ENCODE data around the gene SELENOH.
A peak's percentile ranks its signal among the peaks of the same experiment; 100 is the strongest.
"Not testable (repeated sequence)": the region's sequence is repeated elsewhere in the genome, so short reads cannot be mapped to it uniquely, and the experiment has no call there.

Gene SELENOH

GRCh38 chr11:57741132-57742086 is at the start of gene SELENOH:
Gene SELENOH (plus strand): TSS chr11:57741491. CDS start chr11:57741596, 105 bp downstream.
- in situ Hi-C loops (cut with MboI; ENCODE audit: low pct_unique_long_range_greater_than_20kb, low sequenced_read_pairs) = no loop called here
- peak; percentile 99 for DNase-seq

DNA sequence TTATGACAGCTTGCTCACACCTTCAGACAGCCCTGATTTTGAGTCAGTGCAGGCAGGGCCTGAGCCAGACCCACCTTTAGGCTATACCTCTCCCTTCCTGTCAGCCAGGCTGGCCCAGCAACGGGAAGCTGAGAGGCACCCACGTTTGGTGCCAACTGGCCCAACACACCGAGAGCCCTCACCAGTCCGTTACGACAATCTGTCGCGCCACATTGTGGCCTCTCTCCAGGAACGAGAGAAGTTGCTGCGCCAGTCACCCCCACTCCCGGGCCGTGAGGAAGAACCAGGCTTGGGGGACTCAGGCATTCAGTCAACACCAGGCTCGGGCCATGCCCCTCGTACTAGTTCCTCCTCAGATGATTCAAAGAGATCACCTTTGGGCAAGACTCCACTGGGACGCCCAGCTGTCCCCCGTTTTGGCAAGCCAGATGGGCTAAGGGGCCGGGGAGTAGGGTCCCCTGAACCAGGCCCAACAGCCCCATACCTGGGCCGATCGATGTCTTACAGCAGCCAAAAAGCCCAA is 42.4 kb upstream of the SELENOH start:
- in situ Hi-C loops (cut with MboI; ENCODE audit: low pct_unique_long_range_greater_than_20kb, low sequenced_read_pairs) = no loop called here
- no peak for DNase-seq

DNA sequence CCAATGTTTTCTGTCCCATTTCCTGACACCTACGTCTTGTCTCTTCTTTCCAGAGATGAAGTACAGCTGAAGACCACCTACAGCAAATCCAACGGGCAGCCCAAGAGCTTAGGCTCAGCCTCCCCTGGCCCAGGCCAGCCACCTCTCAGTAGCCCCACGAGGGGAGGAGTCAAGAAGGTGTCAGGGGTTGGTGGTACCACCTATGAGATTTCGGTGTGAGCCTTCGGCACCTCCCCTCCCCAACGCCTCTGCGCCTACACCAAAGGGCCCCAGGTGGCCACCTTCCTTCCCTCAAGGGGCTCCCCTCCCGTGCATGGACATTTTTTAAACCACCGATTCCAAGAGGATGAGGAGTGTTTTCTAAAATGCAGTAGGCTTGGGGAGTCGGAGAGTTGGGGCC is 41.5 kb upstream of the SELENOH start:
- in situ Hi-C loops (cut with MboI; ENCODE audit: low pct_unique_long_range_greater_than_20kb, low sequenced_read_pairs) = no loop called here
- no peak for DNase-seq

DNA sequence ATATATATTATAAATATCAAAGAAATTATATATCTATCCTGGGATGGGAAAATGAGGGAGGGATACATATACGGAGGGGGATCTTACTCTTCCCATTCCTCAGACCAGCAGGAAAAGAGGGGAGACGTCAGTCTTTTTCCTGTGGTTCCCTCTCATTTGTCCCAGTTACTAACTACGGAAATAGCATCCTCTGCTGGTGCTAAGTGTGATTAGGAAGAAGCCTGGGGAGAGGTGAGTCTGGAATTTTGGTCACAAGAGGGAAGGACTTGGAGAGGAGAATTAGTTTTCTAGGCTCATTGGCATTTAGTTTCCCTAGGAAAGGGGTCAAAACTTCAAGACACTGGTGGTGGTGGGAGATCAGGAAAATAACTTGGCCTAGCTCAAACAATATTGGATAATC is 40.9 kb upstream of the SELENOH start:
- DNase-seq = no peak
- in situ Hi-C loops (cut with MboI; ENCODE audit: low pct_unique_long_range_greater_than_20kb, low sequenced_read_pairs) = no loop called here

DNA sequence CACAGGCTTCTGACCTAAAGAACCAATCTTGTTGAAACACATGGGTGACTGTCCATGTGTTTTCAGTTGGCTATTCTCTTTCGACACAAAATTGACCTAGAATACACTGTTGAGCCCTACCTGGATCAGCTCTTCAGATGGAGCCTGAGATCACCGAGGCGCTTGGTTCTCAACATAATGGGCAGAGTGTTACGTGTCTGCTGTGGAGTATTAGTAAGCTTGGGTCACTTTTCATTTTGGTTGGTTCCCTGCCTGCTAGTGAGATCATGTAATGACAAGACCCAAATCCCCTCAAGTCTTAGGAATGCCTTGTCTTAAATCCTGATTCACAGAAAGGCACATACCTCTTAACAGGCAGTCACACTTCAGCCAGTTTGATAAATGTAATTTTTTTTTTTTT is 38.0 kb upstream of the SELENOH start:
- DNase-seq = no peak
- in situ Hi-C loops (cut with MboI; ENCODE audit: low pct_unique_long_range_greater_than_20kb, low sequenced_read_pairs) = no loop called here

DNA sequence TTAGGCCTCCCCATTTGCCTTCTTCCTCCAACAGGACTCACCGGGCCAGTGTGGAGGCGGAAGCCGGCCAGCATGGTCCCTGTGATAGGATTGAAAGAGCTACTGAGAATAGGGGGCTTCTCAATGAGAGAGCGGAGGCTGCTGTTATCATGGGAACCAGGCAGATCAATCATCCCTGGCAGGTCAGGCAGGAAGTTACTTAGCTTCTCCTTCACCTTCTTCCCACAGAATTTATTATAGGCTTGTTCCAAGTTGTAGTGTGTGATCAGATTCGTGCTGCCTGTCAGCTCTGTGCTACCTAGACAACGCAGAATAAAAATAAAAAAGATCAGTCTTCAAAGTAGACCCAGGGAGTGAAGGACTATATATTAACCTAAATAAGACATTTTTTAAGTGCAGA is 36.4 kb upstream of the SELENOH start:
- no peak for DNase-seq
- in situ Hi-C loops (cut with MboI; ENCODE audit: low pct_unique_long_range_greater_than_20kb, low sequenced_read_pairs) = no loop called here

- in situ Hi-C loops (cut with MboI; ENCODE audit: low pct_unique_long_range_greater_than_20kb, low sequenced_read_pairs); DNase-seq: not testable (repeated sequence)
These were observed 35.9 kb upstream of the SELENOH start for GRCh38 chr11:57705432-57705831.

- DNase-seq = no peak
- in situ Hi-C loops (cut with MboI; ENCODE audit: low pct_unique_long_range_greater_than_20kb, low sequenced_read_pairs) = no loop called here
These were observed 31.4 kb upstream of the SELENOH start for GRCh38 chr11:57709802-57710367.

DNA sequence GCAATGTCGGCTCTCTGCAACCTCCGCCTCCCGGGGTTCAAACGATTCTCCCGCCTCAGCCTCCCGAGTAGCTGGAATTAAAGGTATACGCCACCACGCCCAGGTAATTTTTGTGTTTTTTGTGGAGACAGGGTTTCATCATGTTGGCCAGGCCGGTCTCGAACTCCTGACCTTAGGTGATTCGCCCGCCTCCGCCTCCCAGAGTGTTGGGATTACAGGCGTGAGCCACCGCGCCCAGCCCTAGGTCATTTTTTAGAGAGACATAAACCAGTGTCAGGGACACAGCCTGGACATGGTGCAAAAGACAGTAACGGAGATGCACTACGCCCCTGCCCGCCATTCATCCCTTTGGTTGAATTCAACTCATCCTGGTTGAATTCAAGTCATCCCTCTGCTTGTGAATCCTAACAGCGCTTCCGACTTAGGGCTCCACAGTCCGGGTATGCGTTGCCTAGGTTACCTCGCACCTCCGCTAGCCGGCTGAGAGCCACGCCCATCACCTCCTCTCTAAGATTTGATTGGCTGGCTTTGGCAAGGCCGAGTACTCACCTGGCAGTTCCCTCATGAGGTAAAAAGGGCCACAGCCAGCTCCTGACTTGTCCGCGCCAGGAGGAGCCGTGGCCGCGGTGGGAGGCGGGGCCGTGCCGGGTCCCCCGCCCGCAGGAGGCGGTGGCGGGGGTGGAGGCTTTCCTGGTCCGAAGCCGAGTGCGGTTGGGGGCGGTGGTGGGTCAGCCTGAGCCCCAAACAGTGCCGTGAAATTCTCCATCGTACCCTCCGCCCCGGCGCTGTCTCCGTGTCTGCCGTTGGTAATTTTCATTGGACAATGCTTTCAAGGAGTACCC is 29.7 kb upstream of the SELENOH start, which contains the start of gene MED19:
Gene MED19, minus strand, starts transcription at position 802 of the 842 bp plus-strand sequence. Its CDS starts 36 bp downstream, at position 766.
- in situ Hi-C loops (cut with MboI; ENCODE audit: low pct_unique_long_range_greater_than_20kb, low sequenced_read_pairs) = no loop called here
- peak; percentile 79 for DNase-seq

DNA sequence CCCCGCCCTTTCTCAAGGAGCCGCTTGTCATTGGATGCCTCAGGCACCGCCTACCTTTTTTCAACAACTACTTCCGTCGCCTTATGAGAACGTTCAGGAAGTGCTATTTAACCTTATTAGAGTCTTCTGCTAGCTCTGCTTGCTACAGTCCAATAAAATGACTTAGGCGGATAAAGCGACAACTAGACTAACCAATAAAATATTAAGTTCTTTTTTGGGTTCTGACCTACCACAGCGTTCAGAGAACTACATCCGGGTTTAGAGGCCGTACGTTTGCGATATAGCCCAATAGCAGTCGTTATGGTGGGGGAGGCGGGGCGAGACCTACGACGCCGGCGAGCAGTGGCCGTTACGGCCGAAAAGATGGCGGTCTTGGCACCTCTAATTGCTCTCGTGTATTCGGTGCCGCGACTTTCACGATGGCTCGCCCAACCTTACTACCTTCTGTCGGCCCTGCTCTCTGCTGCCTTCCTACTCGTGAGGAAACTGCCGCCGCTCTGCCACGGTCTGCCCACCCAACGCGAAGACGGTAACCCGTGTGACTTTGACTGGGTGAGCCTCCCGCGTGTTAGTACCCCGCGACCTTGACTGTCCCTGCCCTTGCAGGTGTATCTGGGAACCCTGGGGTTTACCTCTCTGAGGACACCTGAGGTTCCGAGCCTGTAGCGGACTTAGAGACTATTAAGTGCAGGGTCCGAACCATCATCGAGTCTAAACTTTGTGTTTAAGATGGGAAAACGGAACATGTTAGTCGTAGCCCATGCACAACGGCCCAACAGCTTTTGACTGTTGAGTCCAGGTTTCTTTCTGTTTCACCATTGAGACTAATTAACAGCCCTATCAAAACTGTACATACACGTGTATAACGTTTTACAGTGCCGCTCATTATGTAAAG is 28.8 kb upstream of the SELENOH start, which contains the start of gene TMX2:
Gene TMX2, plus strand, starts transcription at position 338 of the 895 bp plus-strand sequence. Its CDS starts 26 bp downstream, at position 364.
- peak; percentile 97 for DNase-seq

DNA sequence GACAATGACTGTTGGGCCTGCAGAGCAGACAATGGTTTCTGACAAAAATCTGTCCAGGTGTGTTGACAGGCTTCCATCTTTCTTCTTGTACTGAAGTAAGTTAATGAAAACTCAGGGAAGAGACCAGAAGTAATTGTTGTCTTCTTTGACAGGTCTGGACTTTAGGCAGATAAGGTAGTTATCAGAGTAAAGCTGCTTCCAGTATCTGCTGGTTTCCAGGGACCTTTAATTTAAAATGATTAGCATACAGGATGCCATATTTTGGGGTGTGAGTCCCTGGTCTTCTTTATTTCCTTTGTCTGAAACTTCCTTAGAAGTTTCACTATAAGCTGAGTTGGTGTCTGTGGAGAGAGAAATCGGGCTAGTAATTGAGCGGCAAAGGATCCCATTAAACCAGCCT is 27.5 kb upstream of the SELENOH start:
- no peak for DNase-seq
- in situ Hi-C loops (cut with MboI; ENCODE audit: low pct_unique_long_range_greater_than_20kb, low sequenced_read_pairs) = no loop called here

More for the DNA sequence above, 28.8 kb upstream of the SELENOH start, which contains the start of gene TMX2:
- in situ Hi-C loops (cut with MboI; ENCODE audit: low pct_unique_long_range_greater_than_20kb, low sequenced_read_pairs) = no loop called here

DNA sequence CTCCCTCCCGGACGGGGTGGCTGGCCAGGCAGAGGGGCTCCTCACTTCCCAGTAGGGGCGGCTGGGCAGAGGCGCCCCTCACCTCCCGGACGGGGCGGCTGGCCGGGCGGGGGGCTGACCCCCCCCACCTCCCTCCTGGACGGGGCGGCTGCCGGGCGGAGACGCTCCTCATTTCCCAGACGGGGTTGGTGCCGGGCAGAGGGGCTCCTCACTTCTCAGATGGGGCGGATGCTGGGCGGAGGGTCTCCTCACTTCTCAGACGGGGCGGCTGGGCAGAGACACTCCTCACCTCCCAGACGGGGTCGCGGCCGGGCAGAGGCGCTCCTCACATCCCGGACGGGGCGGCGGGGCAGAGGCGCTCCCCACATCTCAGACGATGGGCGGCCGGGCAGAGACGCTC is 24.6 kb upstream of the SELENOH start:
- in situ Hi-C loops (cut with MboI; ENCODE audit: low pct_unique_long_range_greater_than_20kb, low sequenced_read_pairs); DNase-seq: not testable (repeated sequence)

DNA sequence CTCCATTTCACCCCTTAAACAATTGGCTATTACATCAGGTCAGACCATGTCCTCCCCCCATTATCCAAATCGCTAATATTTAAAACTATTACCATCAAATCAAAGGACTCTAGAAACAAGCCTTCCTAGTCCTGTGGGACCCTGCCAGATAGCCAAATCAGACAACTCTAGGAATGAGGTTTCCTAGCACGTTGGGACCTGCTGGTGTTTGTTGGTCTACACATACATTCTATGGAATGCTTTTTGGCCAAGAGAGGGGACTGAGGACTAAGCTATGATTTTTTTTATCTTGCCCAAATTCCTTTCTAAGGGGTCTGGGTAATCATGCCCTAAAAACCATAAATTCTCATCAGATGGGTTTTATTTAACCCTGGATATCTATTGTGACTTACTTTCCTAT is 14.1 kb upstream of the SELENOH start:
- DNase-seq = no peak
- in situ Hi-C loops (cut with MboI; ENCODE audit: low pct_unique_long_range_greater_than_20kb, low sequenced_read_pairs) = no loop called here

- in situ Hi-C loops (cut with MboI; ENCODE audit: low pct_unique_long_range_greater_than_20kb, low sequenced_read_pairs) = no loop called here
- no peak for DNase-seq
These were observed 12.5 kb upstream of the SELENOH start for GRCh38 chr11:57728829-57729228.

DNA sequence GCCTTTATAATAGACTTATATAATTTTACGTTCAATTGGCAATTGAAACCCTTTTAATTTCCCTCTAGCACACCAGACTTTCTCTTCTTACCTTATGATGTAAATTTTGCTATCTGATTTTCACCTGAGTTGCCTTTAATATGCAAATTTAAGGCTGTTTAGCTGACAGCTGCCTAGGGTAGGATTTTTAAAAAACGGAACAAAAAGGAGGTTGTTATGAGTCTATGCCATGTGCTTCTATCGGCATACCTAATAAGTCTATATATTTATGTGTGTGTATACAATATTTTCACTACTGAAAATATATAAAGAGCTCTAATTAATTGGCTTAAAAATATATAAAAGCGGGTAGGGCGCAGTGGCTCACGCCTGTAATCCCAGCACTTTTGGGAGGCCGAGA is 11.8 kb upstream of the SELENOH start:
- no peak for DNase-seq
- in situ Hi-C loops (cut with MboI; ENCODE audit: low pct_unique_long_range_greater_than_20kb, low sequenced_read_pairs) = no loop called here

GRCh38 chr11:57732661-57733060 is 8.6 kb upstream of the SELENOH start:
- no peak for DNase-seq
- in situ Hi-C loops (cut with MboI; ENCODE audit: low pct_unique_long_range_greater_than_20kb, low sequenced_read_pairs) = no loop called here

DNA sequence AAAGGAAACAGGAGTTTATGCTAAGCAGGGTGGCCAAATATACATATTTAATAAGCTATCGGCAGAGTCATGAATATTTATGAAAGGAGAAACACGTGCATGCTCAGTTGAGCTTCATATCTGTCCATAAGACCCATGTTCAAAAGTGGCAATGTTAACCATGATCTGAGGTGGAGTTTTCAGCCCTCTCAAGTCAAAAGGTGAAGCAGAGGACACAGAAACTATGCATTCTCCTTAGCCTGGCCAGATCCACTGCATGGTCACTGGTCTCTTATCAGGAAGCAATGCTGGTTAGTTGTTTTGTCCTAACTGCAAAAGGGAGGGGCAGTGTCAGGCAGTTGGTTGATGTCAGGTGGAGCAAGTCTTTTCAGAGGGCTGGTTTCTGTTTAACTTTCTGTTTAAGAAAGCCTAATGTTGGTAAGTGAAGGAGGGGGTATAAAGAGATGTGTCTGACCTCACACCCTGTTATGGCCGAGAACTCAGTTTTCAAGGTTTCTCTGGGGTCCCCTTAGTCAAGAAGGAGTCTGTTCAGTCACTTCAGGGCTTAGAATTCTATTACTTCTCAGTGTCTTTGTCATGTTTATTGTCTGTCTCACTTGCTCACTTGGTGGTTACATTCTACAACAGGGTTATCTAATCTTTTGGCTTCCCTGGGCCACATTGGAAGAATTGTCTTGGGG is 5.5 kb upstream of the SELENOH start:
- no peak for DNase-seq
- in situ Hi-C loops (cut with MboI; ENCODE audit: low pct_unique_long_range_greater_than_20kb, low sequenced_read_pairs) = no loop called here

- in situ Hi-C loops (cut with MboI; ENCODE audit: low pct_unique_long_range_greater_than_20kb, low sequenced_read_pairs) = no loop called here
- peak; percentile 57 for DNase-seq
These were observed 779 bp downstream of the SELENOH start for GRCh38 chr11:57742087-57742452.

Data from KBM-7 (cell line).